NCI-H345 treated with DMSO at 0.1 percent for 48 hours (cell line): ENCODE data around the gene PRKAG2.
"Not testable (repeated sequence)": the region's sequence is repeated elsewhere in the genome, so short reads cannot be mapped to it uniquely, and the experiment has no call there.

ENCODE experiments used
- DNase-seq: peaks from one replicate; lab custom pipeline; 2025; ENCODE audit not compliant: unreplicated experiment; lab: John Stamatoyannopoulos, UW

PRKAG2 gene

GRCh38 chr7:151876899-151877777 is at the start of gene PRKAG2:
TSS of gene PRKAG2 (minus strand) at chr7:151877115. CDS start at chr7:151876620, 495 bp downstream.
- peak; percentile 46 for DNase-seq

- no peak for DNase-seq
These were observed 49.4 kb upstream of the PRKAG2 start for GRCh38 chr7:151926336-151926712.

DNA sequence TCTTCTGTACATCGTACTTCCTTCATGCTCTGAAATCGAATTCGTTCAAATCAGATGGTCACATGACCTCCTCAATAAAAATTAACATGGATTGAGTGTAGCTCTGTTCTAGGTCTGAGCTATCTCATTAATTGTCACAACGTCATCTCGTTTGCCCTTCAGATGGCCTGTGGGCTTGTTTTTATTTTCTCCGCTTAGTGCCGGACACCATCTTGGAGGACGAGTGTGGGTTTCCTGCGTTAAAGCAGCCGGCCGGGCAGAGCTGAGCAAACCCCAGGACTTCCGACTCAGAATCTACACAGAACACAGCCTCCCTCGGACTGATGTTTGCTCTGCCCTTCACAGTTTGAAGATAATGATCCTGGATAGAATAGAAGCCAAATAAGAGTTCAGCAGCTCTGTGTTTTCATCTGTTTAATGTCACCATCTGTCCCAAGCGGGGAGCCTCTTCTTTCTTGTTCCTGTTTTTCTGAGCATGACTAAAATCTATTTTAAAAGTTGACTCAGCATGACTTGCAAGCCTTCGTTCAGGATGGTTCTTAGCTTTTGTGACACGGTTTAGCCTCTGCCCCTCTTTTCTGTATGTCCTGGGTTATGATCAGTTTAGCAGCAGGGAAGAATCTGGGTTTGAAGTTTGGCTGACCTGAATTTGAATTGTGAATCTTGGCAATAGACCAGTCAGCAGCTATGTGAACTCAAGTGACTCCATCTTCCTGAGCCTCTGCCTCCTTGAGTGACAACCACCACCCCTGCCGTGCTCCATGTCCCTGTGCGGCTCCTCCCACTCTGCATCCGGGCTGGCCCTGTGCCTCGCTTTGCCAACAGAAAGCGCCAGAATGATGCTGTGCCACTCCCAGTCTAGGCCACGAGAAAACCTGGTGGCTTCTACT is 48.8 kb upstream of the PRKAG2 start:
- DNase-seq, result peak; percentile 97

- no peak for DNase-seq
These were observed 47.6 kb upstream of the PRKAG2 start for GRCh38 chr7:151924508-151924907.

GRCh38 chr7:151924001-151924400 is 47.1 kb upstream of the PRKAG2 start:
- DNase-seq, result no peak

GRCh38 chr7:151923097-151923876 is 46.4 kb upstream of the PRKAG2 start:
- DNase-seq, result no peak

DNA sequence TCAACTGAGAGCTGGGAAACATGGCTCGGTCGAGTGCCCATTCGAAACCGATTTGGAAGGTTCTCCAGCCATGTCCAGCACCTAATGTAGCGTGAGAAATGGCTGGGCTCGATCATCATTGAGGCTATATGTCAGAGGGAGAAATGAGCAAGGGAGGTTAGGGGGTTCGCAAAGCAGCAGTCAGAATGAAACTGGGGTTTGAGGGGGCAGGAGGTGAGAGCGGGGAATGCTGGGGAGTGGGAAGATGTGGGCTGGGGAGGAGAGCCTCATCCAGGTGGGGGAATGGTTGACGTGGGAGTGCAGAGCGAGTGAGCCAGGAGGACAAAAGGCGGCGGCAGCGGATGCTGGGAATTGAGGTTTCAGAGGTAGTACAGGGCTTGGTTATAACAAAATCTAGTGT is 44.5 kb upstream of the PRKAG2 start:
- DNase-seq, result no peak

DNA sequence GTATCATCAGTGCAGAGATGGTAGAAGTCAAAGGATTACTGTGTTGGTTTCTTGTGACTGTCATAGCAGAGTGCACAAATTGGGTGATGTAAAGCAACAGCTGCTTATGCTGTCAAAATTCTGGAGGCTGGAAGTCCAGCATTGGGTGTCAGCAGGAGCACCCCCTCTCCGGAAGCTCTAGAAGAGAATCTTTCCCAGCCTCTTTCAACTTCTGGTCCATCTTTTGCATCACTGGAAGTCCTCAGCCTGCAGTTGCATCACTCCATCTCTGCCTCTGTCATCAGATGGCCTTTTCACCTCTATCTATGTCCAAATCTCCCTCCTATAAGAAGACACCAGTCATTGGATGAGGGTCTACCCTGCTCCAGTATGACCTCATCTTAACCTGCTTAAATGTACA is 43.6 kb upstream of the PRKAG2 start:
- no peak for DNase-seq

GRCh38 chr7:151919595-151919994 is 42.7 kb upstream of the PRKAG2 start:
- DNase-seq, result no peak

- no peak for DNase-seq
These were observed 41.6 kb upstream of the PRKAG2 start for GRCh38 chr7:151918510-151918843.

- no peak for DNase-seq
These were observed 41.0 kb upstream of the PRKAG2 start for GRCh38 chr7:151917791-151918509.

- no peak for DNase-seq
These were observed 37.1 kb upstream of the PRKAG2 start for GRCh38 chr7:151914051-151914450.

DNA sequence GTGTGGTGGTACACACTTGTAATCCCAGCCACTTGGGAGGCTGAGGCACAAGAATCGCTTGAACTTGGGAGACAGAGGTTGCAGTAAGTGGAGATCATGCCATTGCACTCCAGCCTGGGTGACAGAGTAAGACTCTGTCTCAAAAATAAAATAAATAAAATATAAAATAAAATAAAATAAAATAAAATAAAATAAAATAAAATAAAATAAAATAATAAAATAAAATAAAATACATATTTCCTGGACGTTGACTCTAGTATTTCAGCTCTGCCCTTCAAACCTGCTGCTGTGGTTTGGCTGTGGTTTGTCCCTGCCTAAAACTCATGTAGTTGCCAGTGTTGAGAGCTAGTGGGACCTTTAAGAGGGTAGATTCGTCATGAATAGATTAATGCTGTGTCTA is 33.7 kb upstream of the PRKAG2 start:
- not testable (repeated sequence) for DNase-seq

DNA sequence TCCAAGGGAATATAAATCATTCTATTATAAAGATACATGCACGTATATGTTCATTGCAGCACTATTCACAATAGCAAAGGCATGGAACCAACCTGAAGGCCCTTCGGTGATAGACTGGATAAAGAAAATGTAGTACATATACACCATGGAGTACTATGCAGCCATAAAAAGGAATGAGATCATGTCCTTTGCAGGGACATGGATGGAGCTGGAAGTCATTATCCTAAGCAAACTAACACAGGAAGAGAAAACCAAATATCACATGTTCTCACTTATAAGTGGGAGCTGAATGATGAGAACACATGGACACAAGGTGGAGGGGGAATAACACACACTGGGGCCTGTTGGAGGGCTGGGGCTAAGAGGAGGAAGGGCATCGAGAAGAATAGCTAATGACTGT is 30.2 kb upstream of the PRKAG2 start:
- not testable (repeated sequence) for DNase-seq

DNA sequence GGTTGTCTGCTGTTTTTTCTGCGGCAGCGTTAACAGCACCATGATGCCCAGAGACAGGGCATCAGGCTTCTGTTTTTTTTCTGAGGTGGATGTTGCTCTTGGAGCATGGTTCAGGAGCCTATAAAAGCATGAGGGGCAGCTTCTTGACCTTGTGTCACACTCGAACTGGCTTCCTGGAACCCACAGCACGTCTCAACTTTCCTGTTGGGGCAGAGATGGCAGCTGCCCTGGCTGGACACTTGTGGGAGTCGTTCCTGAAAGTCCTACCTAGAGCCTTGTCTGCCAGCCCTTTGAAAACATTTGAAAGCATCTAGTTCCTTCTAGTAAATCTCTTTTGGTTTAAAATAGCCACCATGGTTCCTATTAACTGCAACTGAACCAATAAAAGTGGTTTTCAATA is 28.9 kb upstream of the PRKAG2 start:
- no peak for DNase-seq

DNA sequence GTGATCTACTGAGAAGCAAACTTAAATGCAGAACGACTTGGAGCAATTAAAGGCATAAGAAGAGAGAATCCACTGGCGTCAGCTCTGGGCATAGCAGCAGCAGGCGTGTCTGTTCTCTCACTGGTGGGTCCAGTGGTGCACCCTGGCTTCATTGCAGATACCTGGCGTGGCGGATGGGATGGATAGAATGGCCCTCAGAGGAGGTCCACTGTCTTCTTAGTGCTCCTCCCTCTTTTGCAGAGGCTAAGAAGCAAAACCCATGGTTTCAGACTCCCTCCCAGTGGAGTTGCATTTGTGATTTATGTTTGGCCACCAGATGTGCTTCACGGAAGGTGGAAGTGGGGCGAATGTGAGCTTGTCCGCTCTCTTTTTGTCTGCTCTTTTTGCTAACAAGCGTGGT is 28.4 kb upstream of the PRKAG2 start:
- no peak for DNase-seq

DNA sequence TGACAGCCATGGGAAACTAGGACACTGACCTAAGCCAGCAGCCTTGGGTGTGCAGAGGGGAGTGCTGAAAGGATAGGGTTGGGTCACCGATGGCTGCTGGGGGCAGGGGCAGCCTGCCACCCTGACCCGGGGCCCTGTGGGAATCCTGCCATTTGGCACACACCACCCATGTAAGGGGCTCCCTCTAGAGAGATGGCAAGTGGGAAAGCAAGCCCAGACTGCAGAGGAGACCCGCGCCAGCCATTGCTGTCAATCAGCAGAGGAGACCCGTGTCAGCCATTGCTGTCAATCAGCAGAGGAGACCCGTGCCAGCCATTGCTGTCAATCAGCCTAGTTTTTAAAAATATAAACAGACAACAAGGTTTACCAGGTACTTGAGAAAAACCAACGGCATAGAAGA is 27.4 kb upstream of the PRKAG2 start:
- no peak for DNase-seq

GRCh38 chr7:151903249-151904032 is 26.5 kb upstream of the PRKAG2 start:
- DNase-seq, result no peak

DNA sequence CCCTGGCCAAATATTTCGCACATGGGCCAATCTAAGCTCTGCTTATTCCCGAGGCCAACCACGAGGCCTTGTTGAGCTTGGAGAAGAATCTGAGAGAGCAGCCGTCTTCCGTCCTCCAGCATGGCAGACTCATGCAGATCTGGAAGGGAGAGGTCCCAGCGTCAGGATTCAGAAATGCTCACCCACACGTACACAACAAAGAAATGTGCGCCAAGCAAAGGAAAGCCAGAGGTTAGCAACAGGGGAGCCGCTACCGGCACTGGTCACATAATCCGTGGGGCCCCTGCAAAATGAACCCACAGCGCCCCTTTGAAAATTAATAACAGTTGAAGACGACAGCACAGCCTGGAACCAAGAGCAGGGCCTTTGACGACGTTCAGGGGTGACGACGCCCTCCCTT is 25.4 kb upstream of the PRKAG2 start:
- DNase-seq, result no peak

- DNase-seq, result no peak
These were observed 24.9 kb upstream of the PRKAG2 start for GRCh38 chr7:151901828-151902227.
